Measurements from ENCODE around the gene EEF1A2.

EEF1A2 gene

DNA sequence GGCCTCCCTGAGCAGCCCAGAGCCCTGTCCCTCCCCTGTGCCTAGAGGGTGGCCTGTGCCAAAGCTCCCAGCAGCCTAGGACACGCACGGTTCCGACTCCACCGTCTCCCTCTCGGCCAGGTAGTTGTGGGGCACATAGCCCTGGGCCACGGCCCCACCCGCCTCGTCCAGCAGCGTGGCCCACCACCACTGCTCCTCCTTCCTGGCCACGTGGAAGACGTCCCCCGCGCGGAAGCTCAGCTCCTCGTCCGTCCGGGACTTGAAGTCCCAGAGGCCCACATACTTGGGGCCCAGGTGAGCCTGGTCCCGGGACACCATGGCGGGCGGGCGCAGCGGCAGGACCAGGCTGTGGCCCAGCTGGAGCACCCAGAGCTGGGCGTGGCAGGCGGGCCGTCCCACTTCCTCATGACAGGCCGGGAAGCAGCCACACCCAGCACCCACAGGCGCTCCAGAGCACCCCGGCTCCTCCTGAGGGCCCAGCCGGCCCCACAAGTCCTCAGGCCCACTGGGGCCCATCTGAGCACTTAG, 38.2 kb upstream of the EEF1A2 start, which contains the start of gene PTK6:
TSS of gene PTK6 (minus strand) at position 380 of the 528 bp plus-strand sequence. CDS start at position 318, 62 bp downstream.
- DNase-seq: no peak

- peak; percentile 72 for DNase-seq
These were observed 37.5 kb upstream of the EEF1A2 start for GRCh38 chr20:63536241-63536977.

GRCh38 chr20:63534831-63535651, 36.2 kb upstream of the EEF1A2 start:
- DNase-seq: no peak

DNA sequence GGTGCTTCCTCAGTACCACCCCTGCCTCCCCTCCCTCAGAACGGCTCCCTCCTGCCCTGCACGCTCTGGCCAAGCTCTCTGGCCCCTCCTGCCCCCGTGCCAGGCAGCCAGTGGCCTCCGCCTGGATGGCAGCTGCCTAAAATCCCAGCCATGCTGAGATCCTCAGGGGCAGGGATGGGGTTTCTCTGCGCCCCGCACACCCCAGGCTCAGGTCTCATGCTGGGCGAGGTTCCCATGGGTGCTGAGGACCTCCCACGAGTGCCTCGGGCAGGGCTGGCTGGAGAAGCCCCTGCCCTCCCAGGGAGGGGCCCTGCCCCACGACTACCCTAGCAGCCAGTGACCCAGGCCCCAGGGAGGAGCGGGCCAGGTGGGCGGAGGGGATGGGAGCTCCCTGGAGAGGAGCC, 35.5 kb upstream of the EEF1A2 start:
- DNase-seq: no peak

DNA sequence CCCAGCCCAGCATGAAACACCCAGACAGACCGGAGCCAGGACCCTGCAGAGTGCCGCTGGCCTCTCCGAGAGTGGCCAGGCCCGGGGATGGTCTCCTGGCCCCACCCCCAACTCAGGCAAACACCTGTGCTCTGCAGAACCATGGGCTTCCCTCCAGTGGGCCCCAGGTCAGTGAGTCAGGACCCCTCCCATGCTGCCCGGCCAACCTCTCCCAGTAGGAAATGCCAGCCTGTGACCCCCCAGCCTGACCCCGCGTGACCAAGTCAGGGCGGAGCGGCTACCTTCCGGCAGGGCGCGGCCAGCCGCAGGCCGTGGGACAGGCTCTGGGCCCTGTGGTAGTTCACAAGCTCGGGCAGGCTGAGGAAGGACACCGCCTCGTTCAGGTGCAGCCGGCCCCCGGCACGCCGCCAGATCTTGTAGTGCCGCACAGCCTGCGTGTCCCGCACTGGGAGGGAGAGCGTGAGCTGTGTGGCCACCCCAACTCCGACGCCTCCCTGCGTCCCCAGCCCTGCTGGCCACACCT, 35.0 kb upstream of the EEF1A2 start:
- DNase-seq: no peak

- no peak for DNase-seq
These were observed 34.5 kb upstream of the EEF1A2 start for GRCh38 chr20:63533388-63533787.

DNA sequence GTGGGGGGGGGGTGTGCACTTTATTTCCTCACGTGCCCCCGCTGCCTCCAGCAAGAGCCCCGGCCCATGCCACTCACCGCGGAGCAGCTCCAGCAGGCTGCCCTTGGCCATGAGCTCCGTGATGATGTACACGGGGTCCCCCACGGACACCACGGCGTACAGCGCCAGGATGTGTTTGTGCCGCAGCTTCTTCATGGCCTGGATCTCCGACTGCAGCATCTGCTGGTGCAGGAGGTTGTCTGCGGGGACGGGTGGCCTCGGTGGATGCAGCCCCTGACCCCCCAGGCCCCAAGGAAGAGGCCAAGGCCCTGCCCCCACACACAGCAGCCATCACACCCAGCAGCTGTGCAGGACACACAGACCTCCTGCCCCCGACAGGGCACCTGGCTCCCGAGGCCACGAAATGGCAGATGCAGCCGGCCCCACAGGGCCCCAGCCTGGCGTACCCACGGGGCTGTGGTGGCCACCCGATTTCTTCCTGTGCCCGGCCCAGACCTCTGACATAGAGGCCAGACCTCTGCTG, 33.6 kb upstream of the EEF1A2 start:
- no peak for DNase-seq

DNA sequence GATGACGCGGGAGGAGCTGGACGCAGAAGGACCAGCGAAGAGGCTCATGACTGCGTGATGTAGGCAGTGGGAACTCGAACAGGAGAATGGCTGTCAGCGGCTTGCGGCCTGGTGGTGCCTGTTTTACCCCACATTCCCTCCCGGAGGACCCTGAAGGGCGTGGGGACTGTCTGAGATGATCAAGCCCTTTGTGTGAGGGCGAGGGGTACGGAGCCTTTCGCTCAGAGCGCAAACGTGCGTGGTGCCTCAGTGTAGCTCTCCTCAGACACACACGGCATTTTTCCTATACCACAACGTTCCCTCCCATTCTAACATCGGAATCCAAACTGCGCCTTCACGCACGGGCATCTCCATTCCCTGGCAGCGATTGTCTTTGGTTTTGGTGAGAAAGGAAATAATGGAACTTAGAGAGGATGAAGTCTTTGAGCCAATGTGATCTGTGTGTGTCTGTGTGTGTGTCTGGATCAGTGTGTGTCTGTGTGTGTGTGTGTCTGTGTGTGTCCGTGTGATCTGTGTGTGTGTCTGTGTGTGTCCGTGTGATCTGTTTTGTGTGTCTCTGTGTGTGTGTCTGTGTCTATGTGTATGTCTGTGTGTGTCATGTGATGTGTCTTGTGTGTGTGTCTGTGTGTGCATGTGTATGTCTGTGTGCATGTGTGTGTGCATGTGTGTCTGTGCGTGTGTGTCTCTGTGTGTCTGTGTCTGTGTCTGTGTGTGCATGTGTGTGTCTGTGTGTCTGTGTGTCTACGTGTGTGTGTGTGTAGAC, 33.0 kb upstream of the EEF1A2 start:
- DNase-seq: no peak

DNA sequence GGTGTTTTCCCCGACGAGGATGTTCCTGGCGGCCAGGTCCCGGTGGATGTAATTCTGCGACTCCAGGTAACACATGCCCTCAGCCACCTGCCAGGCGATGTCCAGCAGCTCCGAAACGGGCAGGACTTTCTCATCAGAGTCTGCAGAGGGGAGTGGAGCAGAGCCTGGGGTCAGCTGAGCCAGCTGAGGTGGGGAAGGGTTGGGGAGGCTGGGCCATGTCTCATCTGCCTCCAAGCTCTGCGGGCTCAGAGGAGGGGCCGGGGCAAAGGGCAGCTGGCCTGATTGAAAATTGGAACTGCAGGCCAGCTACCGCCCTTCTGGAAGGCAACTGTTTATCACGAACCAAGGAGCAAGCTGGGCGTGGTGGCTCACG, 31.9 kb upstream of the EEF1A2 start:
- DNase-seq: no peak

- no peak for DNase-seq
These were observed 31.2 kb upstream of the EEF1A2 start for GRCh38 chr20:63529861-63530787.

- no peak for DNase-seq
These were observed 30.4 kb upstream of the EEF1A2 start for GRCh38 chr20:63529180-63529860.

DNA sequence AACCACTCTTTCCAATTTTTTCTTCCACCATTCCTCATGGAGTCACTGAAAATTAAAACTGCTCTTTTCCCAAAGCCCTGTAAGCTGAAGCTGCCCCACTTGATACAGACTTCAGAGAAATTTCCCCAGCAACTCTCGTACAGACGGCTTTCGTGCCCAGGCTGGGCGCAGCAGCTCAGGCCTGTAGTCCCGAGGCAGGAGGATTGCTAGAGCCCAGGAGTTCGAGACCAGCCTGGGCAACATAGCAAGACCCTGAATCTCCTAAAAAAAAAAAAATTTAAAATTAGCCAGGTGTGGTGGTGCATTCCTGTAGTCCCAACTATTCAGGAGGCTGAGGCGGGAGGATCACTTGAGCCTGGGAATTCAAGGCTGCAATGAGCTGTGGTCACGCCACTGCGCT, 28.3 kb upstream of the EEF1A2 start:
- no peak for DNase-seq

DNA sequence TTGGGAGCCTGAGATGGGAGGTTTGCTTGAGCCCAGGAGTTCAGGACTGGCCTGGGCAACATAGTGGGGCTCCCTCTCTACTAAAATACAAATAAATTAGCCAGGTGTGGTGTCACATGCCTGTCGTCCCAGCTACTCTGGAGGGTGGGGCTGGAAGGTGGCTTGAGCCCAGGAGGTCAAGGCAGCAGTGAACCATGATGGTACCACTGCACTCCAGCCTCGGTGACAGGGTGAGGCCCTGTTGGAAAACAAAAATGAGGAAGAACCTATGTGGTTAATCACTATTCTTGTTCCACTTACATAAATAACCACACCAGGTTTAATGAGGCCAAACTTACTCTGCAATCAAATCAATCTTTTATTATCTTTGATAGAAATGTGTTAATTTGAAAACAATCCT, 27.1 kb upstream of the EEF1A2 start:
- DNase-seq: no peak

- no peak for DNase-seq
These were observed 26.3 kb upstream of the EEF1A2 start for GRCh38 chr20:63525185-63525584.

- DNase-seq: no peak
These were observed 24.2 kb upstream of the EEF1A2 start for GRCh38 chr20:63522981-63523611.

DNA sequence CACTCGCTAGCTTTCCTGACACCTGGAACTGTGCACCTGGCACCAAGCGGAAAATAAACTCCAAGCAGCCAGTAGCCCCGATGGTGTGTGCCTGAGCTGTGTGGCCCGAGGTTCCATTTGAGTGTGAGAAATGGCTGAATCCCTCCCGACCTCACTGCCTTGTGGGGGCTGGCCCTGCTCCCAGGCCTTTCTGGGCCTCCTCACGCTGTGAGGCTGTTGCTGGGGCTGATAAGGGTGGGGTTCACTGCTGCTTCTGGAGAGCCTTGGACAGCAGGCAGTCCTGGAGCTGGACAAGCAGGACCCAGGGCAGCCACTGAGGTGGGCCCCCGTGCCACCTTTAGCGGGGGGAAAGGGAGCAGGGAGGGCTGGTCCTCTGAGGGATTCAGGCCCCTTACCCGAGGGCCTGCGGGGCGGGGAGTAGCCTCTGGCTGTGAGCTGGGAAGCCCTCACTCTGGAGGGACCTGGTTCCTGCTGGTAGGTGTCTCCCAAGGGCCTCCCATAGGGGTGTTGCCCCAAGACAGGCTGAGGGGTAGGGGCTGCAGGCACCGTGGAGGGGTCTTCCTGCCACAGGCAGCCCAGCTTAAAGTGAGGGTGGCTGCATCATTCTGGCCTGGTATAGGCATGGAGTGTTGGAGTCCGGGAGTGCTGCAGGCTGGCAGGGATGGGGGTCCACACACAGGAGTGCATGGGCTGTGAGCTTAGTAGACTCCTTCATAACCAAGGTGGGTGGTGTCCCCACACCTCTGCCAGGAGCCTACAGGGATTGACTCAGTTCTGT, 23.4 kb upstream of the EEF1A2 start:
- no peak for DNase-seq

DNA sequence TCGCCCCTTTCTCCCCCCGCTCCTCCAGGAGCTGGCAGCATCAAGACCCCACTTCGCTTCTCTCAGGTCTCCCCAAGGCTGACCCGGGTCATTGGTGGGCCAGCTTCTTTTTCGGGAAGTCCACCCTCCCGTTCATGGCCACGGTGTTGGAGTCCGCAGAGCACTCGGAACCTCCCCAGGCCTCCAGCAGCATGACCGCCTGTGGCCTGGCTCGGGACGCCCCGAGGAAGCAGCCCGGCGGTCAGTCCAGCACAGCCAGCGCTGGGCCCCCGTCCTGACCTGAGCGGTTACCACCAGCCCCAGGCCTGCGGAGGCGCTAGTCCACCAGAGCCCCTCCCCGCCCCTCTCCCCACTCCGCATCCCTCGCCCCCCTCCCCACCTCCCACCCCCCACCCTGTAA, 22.7 kb upstream of the EEF1A2 start:
- no peak for DNase-seq

DNA sequence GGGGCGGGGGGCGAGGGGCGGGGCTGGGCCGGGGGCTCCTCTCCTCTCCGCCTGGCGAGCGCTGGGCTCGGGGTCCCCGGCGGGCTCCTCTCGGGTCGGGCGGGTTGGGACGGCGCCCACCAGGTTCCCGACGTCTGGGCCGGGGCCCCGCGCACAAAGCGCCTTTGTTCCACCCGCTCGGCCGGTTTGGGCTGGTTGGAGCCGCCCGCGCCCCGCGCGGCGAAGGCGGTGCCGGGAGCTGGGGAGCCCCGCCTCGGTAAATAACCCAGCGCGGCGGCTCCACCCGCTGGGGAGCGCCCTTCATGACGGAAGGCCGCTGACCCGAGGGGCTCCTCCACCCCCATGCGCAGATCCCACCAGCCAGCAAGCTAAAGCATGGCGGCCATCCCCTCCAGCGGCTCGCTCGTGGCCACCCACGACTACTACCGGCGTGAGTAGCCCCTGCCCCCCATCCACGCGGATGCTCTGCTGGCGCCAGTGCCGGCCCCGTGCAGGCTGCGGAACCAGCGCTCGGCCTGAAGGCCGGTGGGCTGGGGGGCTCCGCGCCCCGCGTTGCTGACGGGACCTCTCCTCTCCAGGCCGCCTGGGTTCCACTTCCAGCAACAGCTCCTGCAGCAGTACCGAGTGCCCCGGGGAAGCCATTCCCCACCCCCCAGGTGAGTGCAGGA, 22.2 kb upstream of the EEF1A2 start:
- peak; percentile 79 for DNase-seq

GRCh38 chr20:63520504-63520933, 21.6 kb upstream of the EEF1A2 start, which contains the start of gene PPDPF:
PPDPF (plus strand) TSS chr20:63520765; CDS start chr20:63521309, 544 bp downstream.
- peak; percentile 86 for DNase-seq
